Measurements from ENCODE around the gene SLC33A1.
"Not testable (repeated sequence)": the region's sequence is repeated elsewhere in the genome, so short reads cannot be mapped to it uniquely, and the experiment has no call there.

SLC33A1 gene

GRCh38 chr3:155854141-155854940 lies at the start of gene SLC33A1:
Gene SLC33A1 (minus strand): TSS chr3:155854427. CDS start chr3:155853997, 430 bp downstream.
- DNase-seq (ENCODE audit: low spot score), result peak; percentile 99

- no peak for DNase-seq (ENCODE audit: low spot score)
These were observed 41.2 kb upstream of the SLC33A1 start for GRCh38 chr3:155895379-155895900.

- DNase-seq (ENCODE audit: low spot score), result no peak
These were observed 37.1 kb upstream of the SLC33A1 start for GRCh38 chr3:155891321-155891720.

- DNase-seq (ENCODE audit: low spot score), result no peak
These were observed 36.5 kb upstream of the SLC33A1 start for GRCh38 chr3:155890671-155891190.

- no peak for DNase-seq (ENCODE audit: low spot score)
These were observed 35.7 kb upstream of the SLC33A1 start for GRCh38 chr3:155889952-155890351.

- no peak for DNase-seq (ENCODE audit: low spot score)
These were observed 35.0 kb upstream of the SLC33A1 start for GRCh38 chr3:155889212-155889611.

- no peak for DNase-seq (ENCODE audit: low spot score)
These were observed 32.7 kb upstream of the SLC33A1 start for GRCh38 chr3:155886915-155887314.

GRCh38 chr3:155886348-155886747 lies 32.1 kb upstream of the SLC33A1 start:
- DNase-seq (ENCODE audit: low spot score), result not testable (repeated sequence)

- DNase-seq (ENCODE audit: low spot score), result no peak
These were observed 31.1 kb upstream of the SLC33A1 start for GRCh38 chr3:155885292-155885691.

- no peak for DNase-seq (ENCODE audit: low spot score)
These were observed 30.1 kb upstream of the SLC33A1 start for GRCh38 chr3:155884292-155884691.

GRCh38 chr3:155880286-155880685 lies 26.1 kb upstream of the SLC33A1 start:
- no peak for DNase-seq (ENCODE audit: low spot score)

GRCh38 chr3:155876503-155876902 lies 22.3 kb upstream of the SLC33A1 start:
- no peak for DNase-seq (ENCODE audit: low spot score)

GRCh38 chr3:155876037-155876436 lies 21.8 kb upstream of the SLC33A1 start:
- DNase-seq (ENCODE audit: low spot score), result no peak

- DNase-seq (ENCODE audit: low spot score), result no peak
These were observed 18.8 kb upstream of the SLC33A1 start for GRCh38 chr3:155872904-155873646.

GRCh38 chr3:155871746-155872158 lies 17.5 kb upstream of the SLC33A1 start:
- DNase-seq (ENCODE audit: low spot score), result no peak

- peak; percentile 39 for DNase-seq (ENCODE audit: low spot score)
These were observed 16.9 kb upstream of the SLC33A1 start for GRCh38 chr3:155870945-155871745.

- DNase-seq (ENCODE audit: low spot score), result peak; percentile 97
These were observed 16.1 kb upstream of the SLC33A1 start, which contains the start of gene GMPS for GRCh38 chr3:155870133-155870944. Gene GMPS (plus strand): TSS chr3:155870650. CDS start chr3:155870871, 221 bp downstream.

GRCh38 chr3:155869691-155870090 lies 15.5 kb upstream of the SLC33A1 start:
- DNase-seq (ENCODE audit: low spot score), result no peak

- DNase-seq (ENCODE audit: low spot score), result no peak
These were observed 9.0 kb upstream of the SLC33A1 start for GRCh38 chr3:155863072-155863784.

- DNase-seq (ENCODE audit: low spot score), result not testable (repeated sequence)
These were observed 8.2 kb upstream of the SLC33A1 start for GRCh38 chr3:155862290-155862982.

Measured in putamen (tissue), 1 donor.